H9 (cell line): ENCODE results near the gene NFU1. TPM values are rescaled to one million over a fixed set of nuclear protein-coding genes. Genes with fewer than 3 reads are reported as not detected.

Experiments used
- DNase-seq: peaks from one replicate; pipeline ENCODE4 v3.0.0-alpha.2; 2017
- H2AFZ ChIP-seq: one replicate; pipeline ENCODE4 v1.6.1; 2013; ENCODE audit warnings: mild to moderate bottlenecking, low read length, control low read depth, moderate library complexity
- H2AK5ac ChIP-seq: 2 replicates; pipeline ENCODE4 v1.6.1; 2013; ENCODE audit warnings: low read length, control low read depth, mixed read lengths; ENCODE audit not compliant: insufficient read length
- H2BK120ac ChIP-seq: one replicate; pipeline ENCODE4 v1.6.1; 2013; ENCODE audit warnings: low read depth, mild to moderate bottlenecking, low read length, control low read depth, inconsistent platforms; ENCODE audit not compliant: poor library complexity, severe bottlenecking
- H2BK12ac ChIP-seq: 2 replicates; pipeline ENCODE4 v1.6.1; 2013; ENCODE audit warnings: low read length, control low read depth, mixed read lengths, low read depth; ENCODE audit not compliant: insufficient read length
- H2BK15ac ChIP-seq: 2 replicates; pipeline ENCODE4 v1.6.1; 2013; ENCODE audit warnings: low read depth, low read length, control low read depth
- H2BK20ac ChIP-seq: one replicate; pipeline ENCODE4 v1.6.1; 2013; ENCODE audit warnings: low read depth, mild to moderate bottlenecking, low read length, control low read depth, inconsistent platforms; ENCODE audit not compliant: poor library complexity, severe bottlenecking
- H2BK5ac ChIP-seq: 2 replicates; pipeline ENCODE4 v1.6.1; 2013; ENCODE audit warnings: low read length, control low read depth, mixed read lengths; ENCODE audit not compliant: insufficient read length
- H3K14ac ChIP-seq: 2 replicates; pipeline ENCODE4 v1.6.1; 2013; ENCODE audit warnings: low read length, control low read depth; ENCODE audit not compliant: insufficient read depth
- H3K18ac ChIP-seq: 2 replicates; pipeline ENCODE4 v1.6.1; 2013; ENCODE audit warnings: low read depth, mild to moderate bottlenecking, mixed read lengths, low read length, control low read depth; ENCODE audit not compliant: insufficient read length
- H3K23ac ChIP-seq: 2 replicates; pipeline ENCODE4 v1.6.1; 2013; ENCODE audit warnings: low read length, control low read depth, mixed read lengths, low read depth; ENCODE audit not compliant: insufficient read length
- H3K23me2 ChIP-seq: 2 replicates; pipeline ENCODE4 v1.6.1; 2013; ENCODE audit warnings: low read depth, mild to moderate bottlenecking, mixed read lengths, low read length, control low read depth; ENCODE audit not compliant: insufficient read length, poor library complexity, severe bottlenecking
- H3K27ac ChIP-seq: 2 replicates; pipeline ENCODE4 v1.5.1; 2013; ENCODE audit warnings: low read length, control low read depth, mixed read lengths, low read depth; ENCODE audit not compliant: insufficient read length
- H3K27me3 ChIP-seq: 2 replicates; pipeline ENCODE4 v1.6.1; 2013; ENCODE audit warnings: low read length, control low read depth, inconsistent platforms; ENCODE audit not compliant: insufficient read depth
- H3K4ac ChIP-seq: 2 replicates; pipeline ENCODE4 v1.6.1; 2013; ENCODE audit warnings: low read depth, mild to moderate bottlenecking, control low read depth, inconsistent platforms, low read length, moderate library complexity
- H3K4me1 ChIP-seq: 2 replicates; pipeline ENCODE4 v1.6.1; 2013; ENCODE audit warnings: low read length, control low read depth, inconsistent platforms; ENCODE audit not compliant: insufficient read depth
- H3K4me2 ChIP-seq: 2 replicates; pipeline ENCODE4 v1.6.1; 2013; ENCODE audit warnings: low read length, control low read depth, mixed read lengths; ENCODE audit not compliant: insufficient read length, insufficient read depth
- H3K56ac ChIP-seq: 2 replicates; pipeline ENCODE4 v1.6.1; 2013; ENCODE audit warnings: low read depth, mild to moderate bottlenecking, mixed read lengths, low read length, control low read depth; ENCODE audit not compliant: insufficient read length
- H3K79me1 ChIP-seq: 2 replicates; pipeline ENCODE4 v1.6.1; 2013; ENCODE audit warnings: low read depth, mild to moderate bottlenecking, moderate library complexity, low read length, control low read depth, inconsistent platforms; ENCODE audit not compliant: insufficient read depth, poor library complexity, severe bottlenecking
- H3K79me2 ChIP-seq: 2 replicates; pipeline ENCODE4 v1.6.1; 2013; ENCODE audit warnings: low read length, control low read depth, inconsistent platforms; ENCODE audit not compliant: insufficient read depth
- H3K9ac ChIP-seq: 2 replicates; pipeline ENCODE4 v1.6.1; 2013; ENCODE audit warnings: low read length, control low read depth, mixed read lengths; ENCODE audit not compliant: insufficient read length; ENCODE audit errors: extremely low read depth
- H3K9me3 ChIP-seq: one replicate; pipeline ENCODE4 v1.6.1; 2013; ENCODE audit warnings: low read depth, low read length, inconsistent platforms; ENCODE audit not compliant: control insufficient read depth
- H3T11ph ChIP-seq: one replicate; pipeline ENCODE4 v1.6.1; 2013; ENCODE audit warnings: mild to moderate bottlenecking, low read length, control low read depth, inconsistent platforms
- H4K20me1 ChIP-seq: one replicate; pipeline ENCODE4 v1.6.1; 2013; ENCODE audit not compliant: control insufficient read depth, insufficient read length, insufficient read depth
- H4K5ac ChIP-seq: 2 replicates; pipeline ENCODE4 v1.6.1; 2013; ENCODE audit warnings: low read depth, mild to moderate bottlenecking, mixed read lengths, low read length, control low read depth; ENCODE audit not compliant: insufficient read length
- H4K8ac ChIP-seq: replicated peaks from 2 replicates; pipeline ENCODE4 v1.6.1; 2013; ENCODE audit warnings: low read length, control low read depth, mixed read lengths, low read depth; ENCODE audit not compliant: insufficient read length
- H4K91ac ChIP-seq: 2 replicates; pipeline ENCODE4 v1.6.1; 2013; ENCODE audit warnings: low read depth, mild to moderate bottlenecking, moderate library complexity, mixed read lengths, low read length, control low read depth; ENCODE audit not compliant: insufficient read length
- H3K27ac Mint-ChIP-seq, 3 experiments: 2 replicates in 2 of 3; 3 replicates in 1 of 3; pipeline ENCODE4 v1.8.0; 2020 to 2021; ENCODE audit warnings: mixed read lengths in 3 of 3, mild to moderate bottlenecking in 1 of 3, moderate library complexity in 1 of 3
- H3K27me3 Mint-ChIP-seq: 2 replicates; pipeline ENCODE4 v1.8.0; 2021; ENCODE audit warnings: low read depth, mild to moderate bottlenecking, moderate library complexity, mixed read lengths
- H3K36me3 Mint-ChIP-seq, 3 experiments: 2 replicates in 2 of 3; 3 replicates in 1 of 3; pipeline ENCODE4 v1.8.0; 2020 to 2021; ENCODE audit warnings: low read depth in 3 of 3, mixed read lengths in 3 of 3; ENCODE audit not compliant: insufficient read depth in 1 of 3
- H3K4me1 Mint-ChIP-seq, 2 experiments: 2 replicates each; pipeline ENCODE4 v1.8.0; 2020; ENCODE audit warnings: mixed read lengths in 2 of 2
- H3K4me3 Mint-ChIP-seq, 2 experiments: 2 replicates in 1 of 2; 3 replicates in 1 of 2; pipeline ENCODE4 v1.8.0; 2020 to 2021; ENCODE audit warnings: mild to moderate bottlenecking in 2 of 2, mixed read lengths in 2 of 2, moderate library complexity in 1 of 2
- H3K9me3 Mint-ChIP-seq, 2 experiments: 2 replicates in 1 of 2; 3 replicates in 1 of 2; pipeline ENCODE4 v1.8.0; 2020; ENCODE audit warnings: mild to moderate bottlenecking in 2 of 2, mixed read lengths in 2 of 2, moderate library complexity in 1 of 2
- CTCF ChIP-seq: fragments of 200-600 bp; sonication (generic); conservative IDR thresholded peaks from 3 replicates; pipeline ENCODE4 v1.8.0; 2021; ENCODE audit warnings: antibody characterized with exemption, mild to moderate bottlenecking
- WGBS: extraction: QIAGEN DNeasy Blood & Tissue Kit; methylation state at CpG from one replicate; pipeline ENCODE4 v1.1.7; 2013; ENCODE audit warnings: missing lambda C conversion rate, low lambda C conversion rate, mixed read lengths; ENCODE audit not compliant: insufficient read length; ENCODE audit errors: extremely low coverage; 5-methylcytosine and 5-hydroxymethylcytosine counted together
- total RNA-seq: library from RNA; stranded (reverse); gene quantifications from 2 replicates; pipeline ENCODE4 v1.2.1, GENCODE V29; 2021

The NFU1 gene
- total RNA-seq, 1 experiment from 2014 or later, result 61.4 TPM

GRCh38 chr2:69386360-69386759 lies 50.9 kb downstream of the NFU1 start:
- no peak for TF ChIP-seq CTCF
- no peaks in the 10 kb centered on the region for H4K20me1 ChIP-seq
- H2BK120ac ChIP-seq, result no peak overlapping the region
- peak overlapping the region; percentile 77 for H3K4me2 ChIP-seq
- no peak overlapping the region for H3K27ac ChIP-seq
- H3K9ac ChIP-seq, result peak overlapping the region; percentile 80
- H4K91ac ChIP-seq, result no peak overlapping the region
- no peak overlapping the region for H4K5ac ChIP-seq
- H2BK12ac ChIP-seq, result no peak overlapping the region
- DNase-seq, result no peak
- no peak overlapping the region for H3K14ac ChIP-seq
- no peak overlapping the region for H2BK20ac ChIP-seq
- peaks cover 26 to 31% of the 10 kb centered on the region in 2 experiments for H3K4me1 Mint-ChIP-seq
- no peak overlapping the region for H3T11ph ChIP-seq
- no peak overlapping the region for H3K56ac ChIP-seq
- no peaks in the 10 kb centered on the region; the same call in 1 of the 2 replicates for H3K27me3 Mint-ChIP-seq
- no peak overlapping the region for H4K8ac ChIP-seq
- H3K4ac ChIP-seq, result no peak overlapping the region
- no peak overlapping the region for H3K23ac ChIP-seq
- H2AK5ac ChIP-seq, result no peak overlapping the region
- H3K27me3 ChIP-seq, result no peaks in the 10 kb centered on the region
- H3K23me2 ChIP-seq, result peaks cover 3% of the 10 kb centered on the region
- H3K79me1 ChIP-seq, result no peaks in the 10 kb centered on the region
- H3K36me3 Mint-ChIP-seq, result peaks cover 2 to 13% (median 4%) of the 10 kb centered on the region in 3 experiments; a peak in 5 of 7 replicates
- WGBS, result no CpG with 5 or more reads among the region's 6 CpGs
- no peaks in the 10 kb centered on the region for H3K9me3 Mint-ChIP-seq
- no peak overlapping the region for H2AFZ ChIP-seq
- no peaks in the 10 kb centered on the region for H3K4me1 ChIP-seq
- no peak overlapping the region for H2BK5ac ChIP-seq
- peak overlapping the region; percentile 84 to 90 for H3K4me3 Mint-ChIP-seq
- no peaks in the 10 kb centered on the region for H3K9me3 ChIP-seq
- no peak overlapping the region for H2BK15ac ChIP-seq
- peak overlapping the region in 1 of 3 experiments; percentile 57; a peak in 3 of 7 replicates for H3K27ac Mint-ChIP-seq
- H3K79me2 ChIP-seq, result peaks cover 1% of the 10 kb centered on the region; the same call in 1 of the 2 replicates
- H3K18ac ChIP-seq, result no peak overlapping the region
